ENCODE results near the gene SNX12.

The SNX12 gene
- long read RNA-seq, donor 1, transcript SNX12-202 (4 exons, 2,376 nt) = major isoform, 18 of 18 reads
- long read RNA-seq, donor 1, partial matches to known transcripts = 0 of 18 reads
- long read RNA-seq, donor 1, other reads (novel, unspliced or antisense) = 0 of 18 reads
- long read RNA-seq, donor 2, partial matches to known transcripts = 0 of 4 reads
- long read RNA-seq, donor 2, other reads (novel, unspliced or antisense) = 0 of 4 reads
- long read RNA-seq, donor 3, transcript SNX12-202 (4 exons, 2,376 nt) = major isoform, 10 of 11 reads
- long read RNA-seq, donor 3, partial matches to known transcripts = 0 of 11 reads
- long read RNA-seq, donor 3, other reads (novel, unspliced or antisense) = 0 of 11 reads
- long read RNA-seq, donor 4, transcript SNX12-202 (4 exons, 2,376 nt) = major isoform, 9 of 27 reads
- long read RNA-seq, donor 4, partial matches to known transcripts = 18 of 27 reads
- long read RNA-seq, donor 4, other reads (novel, unspliced or antisense) = 0 of 27 reads
- long read RNA-seq, donor 5, transcript SNX12-202 (4 exons, 2,376 nt) = major isoform, 10 of 10 reads
- long read RNA-seq, donor 5, partial matches to known transcripts = 0 of 10 reads
- long read RNA-seq, donor 5, other reads (novel, unspliced or antisense) = 0 of 10 reads
- long read RNA-seq, donor 6, transcript SNX12-202 (4 exons, 2,376 nt) = major isoform, 16 of 16 reads
- long read RNA-seq, donor 6, partial matches to known transcripts = 0 of 16 reads
- long read RNA-seq, donor 6, other reads (novel, unspliced or antisense) = 0 of 16 reads
- long read RNA-seq, donor 7, transcript SNX12-202 (4 exons, 2,376 nt) = major isoform, 15 of 15 reads
- long read RNA-seq, donor 7, partial matches to known transcripts = 0 of 15 reads
- long read RNA-seq, donor 7, other reads (novel, unspliced or antisense) = 0 of 15 reads
- long read RNA-seq, donor 8, transcript SNX12-202 (4 exons, 2,376 nt) = major isoform, 11 of 12 reads
- long read RNA-seq, donor 8, partial matches to known transcripts = 0 of 12 reads
- long read RNA-seq, donor 8, other reads (novel, unspliced or antisense) = 0 of 12 reads

GRCh38 chrX:71068044-71068918, at the start of gene SNX12:
Gene SNX12, minus strand, starts transcription at chrX:71068334. Its CDS starts 28 bp downstream, at chrX:71068306.
- peak; percentile 93 for DNase-seq

- DNase-seq = no peak
These were observed 49.2 kb upstream of the SNX12 start for GRCh38 chrX:71117358-71117757.

DNA sequence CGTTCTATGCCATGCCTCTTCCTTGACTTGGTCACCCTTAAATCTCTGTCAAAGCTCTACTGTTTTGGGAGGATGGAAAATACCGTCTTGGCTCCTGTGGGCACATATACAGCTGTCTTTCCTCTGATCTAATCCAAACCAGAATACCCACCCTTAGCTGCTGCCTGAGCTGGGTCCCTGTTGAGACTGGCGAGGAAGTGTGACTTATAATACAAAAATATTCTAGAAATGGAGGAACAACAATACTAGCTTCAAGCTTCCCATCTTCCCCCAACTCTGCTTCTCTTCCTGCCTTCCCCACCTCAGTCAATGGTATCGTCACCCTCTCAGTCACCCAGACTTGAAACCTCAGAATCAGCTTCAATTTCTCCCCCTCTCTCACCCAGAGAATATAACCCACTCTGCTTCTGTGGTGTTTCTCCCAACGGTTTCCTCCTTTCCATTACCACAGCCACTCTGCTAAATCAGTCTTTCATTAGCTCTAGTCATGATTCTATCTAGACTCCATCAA, 43.8 kb upstream of the SNX12 start:
- DNase-seq = no peak

DNA sequence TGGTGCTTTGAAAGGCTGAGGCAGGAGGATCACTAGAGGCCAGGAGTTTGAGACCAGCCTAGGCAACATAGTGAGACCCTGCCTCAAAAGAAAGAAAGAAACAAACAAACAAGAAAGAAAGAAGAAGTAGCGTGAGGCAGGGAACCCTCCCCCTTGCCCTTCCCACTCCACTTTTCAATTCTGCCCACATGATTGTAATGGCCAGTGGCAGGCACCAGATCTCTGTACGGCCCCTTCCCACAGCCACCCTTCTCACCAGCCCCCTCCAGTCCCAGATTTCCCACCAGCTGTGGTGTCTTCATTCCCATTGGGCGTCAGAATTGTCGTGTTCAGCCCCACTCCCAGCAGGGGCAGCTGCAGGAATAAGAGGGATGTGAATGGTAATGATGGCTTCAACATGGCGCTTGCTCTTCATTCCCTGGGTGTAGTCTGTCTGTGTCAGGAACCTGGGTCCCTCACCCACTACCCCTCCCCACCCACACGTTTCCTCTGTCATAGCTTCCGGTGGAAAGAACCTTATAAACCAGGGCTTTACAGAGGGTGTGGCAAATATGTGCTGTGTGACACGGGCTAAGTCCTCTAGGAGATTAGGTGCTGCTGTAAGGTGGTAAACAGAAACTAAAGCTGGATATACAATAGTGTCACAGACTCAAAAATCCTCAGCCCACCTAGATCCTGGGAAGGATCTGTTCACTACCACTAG, 43.2 kb upstream of the SNX12 start, which contains the start of gene IL2RG:
IL2RG (minus strand) TSS at position 437 of the 703 bp plus-strand sequence; CDS start at position 399, 38 bp downstream.
- DNase-seq = no peak

GRCh38 chrX:71109051-71109450, 40.9 kb upstream of the SNX12 start:
- DNase-seq = no peak

DNA sequence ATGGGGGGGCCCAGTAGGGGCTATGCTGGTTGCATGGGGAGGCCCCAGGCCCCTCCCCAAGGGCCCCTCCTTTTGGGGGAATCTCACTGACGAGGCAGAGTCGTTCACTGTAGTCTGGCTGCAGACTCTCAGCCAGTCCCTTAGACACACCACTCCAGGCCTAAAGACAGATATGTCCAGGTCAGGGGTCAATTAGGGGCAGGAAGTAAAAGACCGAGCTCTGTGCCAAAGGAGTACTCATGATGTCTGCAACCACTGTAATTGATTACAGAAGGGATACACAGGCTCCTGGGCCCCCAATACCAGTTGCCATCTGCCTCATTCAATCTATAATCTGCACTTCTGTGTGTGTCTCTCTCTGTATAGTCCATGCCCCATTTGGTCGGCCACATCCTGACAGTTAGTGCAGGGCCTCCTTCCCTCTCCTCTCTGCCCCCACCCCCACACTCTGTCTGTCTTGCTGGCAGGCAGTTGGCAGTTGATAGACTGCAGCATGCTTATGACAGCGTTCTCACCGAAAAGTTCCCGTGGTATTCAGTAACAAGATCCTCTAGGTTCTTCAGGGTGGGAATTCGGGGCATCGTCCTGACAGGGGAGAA, 39.7 kb upstream of the SNX12 start:
- DNase-seq = no peak

- DNase-seq = no peak
These were observed 39.1 kb upstream of the SNX12 start for GRCh38 chrX:71107245-71107644.

- DNase-seq = no peak
These were observed 38.3 kb upstream of the SNX12 start, which contains the start of gene CXorf65 for GRCh38 chrX:71106427-71106826. Gene CXorf65, minus strand, starts transcription at chrX:71106740. Its CDS starts 184 bp downstream, at chrX:71106556.

DNA sequence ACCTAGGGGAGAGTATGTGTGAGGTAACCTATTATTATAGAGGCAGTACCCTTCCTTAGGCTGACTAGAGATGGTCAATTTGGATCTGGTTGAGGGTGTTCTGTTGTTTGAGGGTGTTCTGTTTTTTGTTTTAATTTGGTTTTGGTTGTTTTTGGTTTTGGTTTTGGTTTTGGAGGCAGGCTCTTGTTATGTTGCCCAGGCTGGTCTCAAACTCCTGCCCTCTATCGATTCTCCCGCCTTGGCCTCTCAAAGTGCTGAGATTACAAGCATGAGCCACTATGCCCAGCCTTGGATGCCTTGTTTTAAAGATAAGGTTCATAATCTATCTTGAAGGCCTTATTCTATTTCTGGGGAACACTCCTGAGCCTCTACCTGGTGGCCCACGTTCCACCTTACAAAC, 37.5 kb upstream of the SNX12 start:
- DNase-seq = no peak

DNA sequence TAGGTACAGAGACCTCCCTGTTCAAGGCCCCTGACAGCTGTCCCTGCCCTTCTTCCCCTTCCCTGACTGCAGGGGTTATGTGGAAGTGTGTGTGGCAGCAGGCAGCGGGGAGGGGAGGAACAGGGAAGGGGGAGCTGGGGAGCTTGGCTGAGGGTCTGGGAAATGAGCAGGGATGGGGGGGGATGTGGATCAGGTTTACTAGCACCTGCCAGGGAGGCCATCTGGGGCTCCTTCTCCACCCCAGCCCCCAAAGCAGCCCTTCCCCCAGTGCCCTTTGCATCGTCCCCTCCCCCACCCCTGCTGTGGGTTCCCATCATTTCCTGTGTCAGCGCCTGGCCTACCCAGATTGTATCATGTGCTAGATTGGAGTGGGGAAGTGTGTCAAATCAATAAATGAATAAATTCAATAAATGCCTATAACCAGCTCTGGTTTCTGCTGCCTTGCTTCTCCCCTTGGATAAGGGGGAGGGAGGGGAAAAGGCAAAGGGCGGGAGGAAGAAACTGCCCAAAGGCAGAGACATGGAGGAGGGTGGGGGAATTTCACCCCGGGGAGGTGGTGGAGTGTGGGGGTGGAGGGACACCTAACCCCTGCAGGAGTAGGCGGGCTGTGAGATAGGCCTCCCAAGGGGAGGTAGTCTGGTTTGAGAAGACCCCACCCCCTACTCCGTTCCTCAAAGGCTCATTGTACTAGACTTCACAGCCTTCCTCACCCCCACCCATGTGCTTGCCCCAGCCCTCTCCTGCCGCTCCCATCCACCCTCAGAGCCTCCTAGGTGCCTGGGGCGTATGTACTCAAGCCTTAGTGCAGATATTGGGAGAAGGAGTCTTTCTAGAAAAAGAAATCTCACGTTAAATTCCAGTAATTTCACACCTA, 35.2 kb upstream of the SNX12 start:
- DNase-seq = peak; percentile 31

DNA sequence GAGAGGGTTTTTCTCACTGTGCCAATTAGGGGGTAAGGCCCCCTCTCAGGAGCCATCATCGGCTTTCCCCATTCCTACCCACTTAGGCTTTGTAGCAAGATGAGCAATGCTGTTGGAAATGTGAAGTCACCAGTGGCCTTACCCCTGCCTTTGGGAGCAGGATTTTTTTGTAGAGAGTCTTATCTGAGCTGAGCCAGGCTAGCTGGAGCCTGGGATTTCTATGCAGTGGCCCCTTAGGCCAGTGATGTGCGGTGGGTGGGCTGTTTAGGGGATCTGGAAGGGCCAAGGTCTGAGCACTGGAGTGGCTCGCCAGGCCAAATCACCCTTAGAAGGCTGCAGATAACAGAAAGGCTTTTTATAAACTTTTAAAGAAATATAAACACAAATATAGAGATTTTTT, 34.2 kb upstream of the SNX12 start:
- no peak for DNase-seq

- DNase-seq = no peak
These were observed 32.7 kb upstream of the SNX12 start for GRCh38 chrX:71100581-71101505.

GRCh38 chrX:71099736-71100135, 31.6 kb upstream of the SNX12 start:
- DNase-seq = no peak

- DNase-seq = no peak
These were observed 30.9 kb upstream of the SNX12 start for GRCh38 chrX:71098951-71099506.

GRCh38 chrX:71098302-71098701, 30.2 kb upstream of the SNX12 start:
- DNase-seq = no peak

GRCh38 chrX:71096760-71097032, 28.6 kb upstream of the SNX12 start:
- no peak for DNase-seq

GRCh38 chrX:71095981-71096759, 28.0 kb upstream of the SNX12 start:
- DNase-seq = peak; percentile 61
